ENCODE data around the gene CDH4.

GRCh38 chr20:61629602-61630390, 377.7 kb downstream of the CDH4 start:
- no peak for TF ChIP-seq EZH2phosphoT487 (conservative IDR thresholded peaks at IDR 0.05; ENCODE audit: low read length)
- TF ChIP-seq, protein P1, sequence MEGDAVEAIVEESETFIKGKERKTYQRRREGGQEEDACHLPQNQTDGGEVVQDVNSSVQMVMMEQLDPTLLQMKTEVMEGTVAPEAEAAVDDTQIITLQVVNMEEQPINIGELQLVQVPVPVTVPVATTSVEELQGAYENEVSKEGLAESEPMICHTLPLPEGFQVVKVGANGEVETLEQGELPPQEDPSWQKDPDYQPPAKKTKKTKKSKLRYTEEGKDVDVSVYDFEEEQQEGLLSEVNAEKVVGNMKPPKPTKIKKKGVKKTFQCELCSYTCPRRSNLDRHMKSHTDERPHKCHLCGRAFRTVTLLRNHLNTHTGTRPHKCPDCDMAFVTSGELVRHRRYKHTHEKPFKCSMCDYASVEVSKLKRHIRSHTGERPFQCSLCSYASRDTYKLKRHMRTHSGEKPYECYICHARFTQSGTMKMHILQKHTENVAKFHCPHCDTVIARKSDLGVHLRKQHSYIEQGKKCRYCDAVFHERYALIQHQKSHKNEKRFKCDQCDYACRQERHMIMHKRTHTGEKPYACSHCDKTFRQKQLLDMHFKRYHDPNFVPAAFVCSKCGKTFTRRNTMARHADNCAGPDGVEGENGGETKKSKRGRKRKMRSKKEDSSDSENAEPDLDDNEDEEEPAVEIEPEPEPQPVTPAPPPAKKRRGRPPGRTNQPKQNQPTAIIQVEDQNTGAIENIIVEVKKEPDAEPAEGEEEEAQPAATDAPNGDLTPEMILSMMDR (IDR thresholded peaks at IDR 0.05; ENCODE audit: insufficient read depth, low read length, poor library complexity, severe bottlenecking), result no peak
